Activated CD4-positive, alpha-beta memory T cell treated with anti-CD3 and anti-CD28 coated beads, Interleukin-2, amount 10 ng/mL, durations not matched to agents 7 days and 5 days (primary cell): ENCODE data around the gene LILRB5. TPM values are rescaled to one million over a fixed set of nuclear protein-coding genes. Genes with fewer than 3 reads are reported as not detected.
"Not testable (repeated sequence)": the region's sequence is repeated elsewhere in the genome, so short reads cannot be mapped to it uniquely, and the experiment has no call there.

Experiments used
- CTCF ChIA-PET: fragments of 350-600 bp; sonication (Branson Sonifier 250); formaldehyde crosslinking; loops from one replicate; lab custom pipeline; 2021; ENCODE audit warnings: antibody characterized with exemption, inconsistent platforms; lab: Charles Lee
- POLR2A ChIA-PET: fragments of 350-600 bp; sonication (Branson Sonifier 250); formaldehyde crosslinking; loops from one replicate; lab custom pipeline; 2021; ENCODE audit warnings: antibody characterized with exemption; lab: Charles Lee
- DNase-seq: peaks from one replicate; pipeline ENCODE4 v3.0.0-alpha.2; 2020
- H3K27ac Mint-ChIP-seq: one replicate; pipeline ENCODE4 v1.8.0; 2021; ENCODE audit warnings: mild to moderate bottlenecking, mixed read lengths
- H3K27me3 Mint-ChIP-seq: one replicate; pipeline ENCODE4 v1.8.0; 2021; ENCODE audit warnings: mixed read lengths
- H3K36me3 Mint-ChIP-seq: one replicate; pipeline ENCODE4 v1.8.0; 2021; ENCODE audit warnings: low read depth, mixed read lengths
- H3K4me1 Mint-ChIP-seq: one replicate; pipeline ENCODE4 v1.8.0; 2021; ENCODE audit warnings: mixed read lengths
- H3K4me3 Mint-ChIP-seq: one replicate; pipeline ENCODE4 v1.8.0; 2021; ENCODE audit warnings: mild to moderate bottlenecking, mixed read lengths
- H3K9me3 Mint-ChIP-seq: one replicate; pipeline ENCODE4 v1.8.0; 2021; ENCODE audit warnings: mixed read lengths
- total RNA-seq, 2 experiments: library from RNA; stranded (reverse); gene quantifications; one replicate each; pipeline ENCODE4 v1.2.3, GENCODE V29; 2021

LILRB5 gene
- total RNA-seq, 2 experiments from 2014 or later: not detected

- H3K9me3 Mint-ChIP-seq: no peaks in the 10 kb centered on the region
- peaks cover 18% of the 10 kb centered on the region for H3K4me1 Mint-ChIP-seq
- CTCF ChIA-PET: interaction anchor here (1.0 kb wide), 1 partner anchor 19 kb away, joined by 3 read pairs; no protein-coding TSS in a partner anchor
- H3K27ac Mint-ChIP-seq: no peak overlapping the region
- no peak overlapping the region for H3K4me3 Mint-ChIP-seq
- H3K27me3 Mint-ChIP-seq: peaks cover 14% of the 10 kb centered on the region
- POLR2A ChIA-PET: interaction anchor here (1.5 to 1.6 kb wide), 2 partner anchors 46 to 88 kb away, joined by 3 to 5 read pairs; partner anchors contain the start of genes LENG1 and RPS9
- no peaks in the 10 kb centered on the region for H3K36me3 Mint-ChIP-seq
- no peak for DNase-seq
Observed at GRCh38 chr19:54247106-54247930, 9.8 kb downstream of the LILRB5 start.

GRCh38 chr19:54245936-54246335, 11.1 kb downstream of the LILRB5 start:
- DNase-seq: no peak
- Mint-ChIP-seq H3K9me3 (no peaks in the 10 kb centered on the region), H3K4me1 (peaks cover 18% of the 10 kb centered on the region), H3K27me3 (peaks cover 14% of the 10 kb centered on the region), H3K27ac (no peak overlapping the region), H3K36me3 (no peaks in the 10 kb centered on the region), H3K4me3 (no peak overlapping the region)
- CTCF ChIA-PET: no interaction called here
- POLR2A ChIA-PET: interaction anchor here (1.5 to 1.6 kb wide), 2 partner anchors 45 to 87 kb away, joined by 3 to 5 read pairs; partner anchors contain the start of genes LENG1 and RPS9

GRCh38 chr19:54243809-54244208, 13.3 kb downstream of the LILRB5 start:
- H3K36me3 Mint-ChIP-seq, DNase-seq, CTCF ChIA-PET, H3K4me3 Mint-ChIP-seq, H3K27ac Mint-ChIP-seq, H3K27me3 Mint-ChIP-seq, H3K9me3 Mint-ChIP-seq, POLR2A ChIA-PET: not testable (repeated sequence)
- H3K4me1 Mint-ChIP-seq: peaks cover 18% of the 10 kb centered on the region

GRCh38 chr19:54242646-54243045, 14.4 kb downstream of the LILRB5 start, which contains the start of gene LILRA6:
Gene LILRA6 (minus strand): TSS chr19:54242790.
- H3K4me1 Mint-ChIP-seq, H3K36me3 Mint-ChIP-seq, POLR2A ChIA-PET, H3K27ac Mint-ChIP-seq, CTCF ChIA-PET, H3K9me3 Mint-ChIP-seq, H3K27me3 Mint-ChIP-seq, H3K4me3 Mint-ChIP-seq, DNase-seq: not testable (repeated sequence)

GRCh38 chr19:54242234-54242633, 14.8 kb downstream of the LILRB5 start:
- CTCF ChIA-PET: not testable (repeated sequence)

GRCh38 chr19:54240372-54241336, 16.4 kb downstream of the LILRB5 start:
- H3K27me3 Mint-ChIP-seq: peaks cover 14% of the 10 kb centered on the region
- POLR2A ChIA-PET, DNase-seq, H3K4me3 Mint-ChIP-seq, H3K9me3 Mint-ChIP-seq, CTCF ChIA-PET, H3K36me3 Mint-ChIP-seq, H3K4me1 Mint-ChIP-seq, H3K27ac Mint-ChIP-seq: not testable (repeated sequence)

More at GRCh38 chr19:54242234-54242633, 14.8 kb downstream of the LILRB5 start:
- POLR2A ChIA-PET, H3K4me3 Mint-ChIP-seq, H3K36me3 Mint-ChIP-seq, H3K4me1 Mint-ChIP-seq, H3K27me3 Mint-ChIP-seq, H3K27ac Mint-ChIP-seq, DNase-seq, H3K9me3 Mint-ChIP-seq: not testable (repeated sequence)

GRCh38 chr19:54239491-54240371, 17.3 kb downstream of the LILRB5 start:
- DNase-seq, H3K36me3 Mint-ChIP-seq, H3K4me3 Mint-ChIP-seq, H3K4me1 Mint-ChIP-seq, POLR2A ChIA-PET, CTCF ChIA-PET, H3K27ac Mint-ChIP-seq, H3K9me3 Mint-ChIP-seq: not testable (repeated sequence)
- H3K27me3 Mint-ChIP-seq: peaks cover 18% of the 10 kb centered on the region

- ChIA-PET POLR2A (no interaction called here), CTCF (no interaction called here)
- Mint-ChIP-seq H3K36me3 (no peaks in the 10 kb centered on the region), H3K9me3 (no peaks in the 10 kb centered on the region), H3K27ac (no peak overlapping the region), H3K4me3 (no peak overlapping the region), H3K4me1 (peaks cover 5% of the 10 kb centered on the region), H3K27me3 (peaks cover 52% of the 10 kb centered on the region)
- DNase-seq: no peak
Observed at GRCh38 chr19:54233941-54234340, 23.1 kb downstream of the LILRB5 start.

- H3K9me3 Mint-ChIP-seq: no peaks in the 10 kb centered on the region
- peaks cover 53% of the 10 kb centered on the region for H3K27me3 Mint-ChIP-seq
- H3K4me1 Mint-ChIP-seq: peaks cover 5% of the 10 kb centered on the region
- peak; percentile 86 for DNase-seq
- H3K36me3 Mint-ChIP-seq: no peaks in the 10 kb centered on the region
- POLR2A ChIA-PET: interaction anchor here (1.0 kb wide), 2 partner anchors 20 to 31 kb away, joined by 3 to 4 read pairs; no protein-coding TSS in a partner anchor
- CTCF ChIA-PET: interaction anchor here (0.6 kb wide), 1 partner anchor 42 kb away, joined by 5 read pairs; the partner anchor contains the start of gene MBOAT7
- H3K4me3 Mint-ChIP-seq: no peak overlapping the region
- no peak overlapping the region for H3K27ac Mint-ChIP-seq
Observed at GRCh38 chr19:54231077-54231931, 25.8 kb downstream of the LILRB5 start.

GRCh38 chr19:54230031-54230430, 27.0 kb downstream of the LILRB5 start:
- no peaks in the 10 kb centered on the region for H3K9me3 Mint-ChIP-seq
- peaks cover 5% of the 10 kb centered on the region for H3K4me1 Mint-ChIP-seq
- CTCF ChIA-PET: interaction anchor here (0.7 kb wide), 1 partner anchor 93 kb away, joined by 4 read pairs; no protein-coding TSS in a partner anchor
- H3K27me3 Mint-ChIP-seq: peaks cover 52% of the 10 kb centered on the region
- H3K4me3 Mint-ChIP-seq: no peak overlapping the region
- no peak for DNase-seq
- H3K36me3 Mint-ChIP-seq: no peaks in the 10 kb centered on the region
- POLR2A ChIA-PET: no interaction called here
- H3K27ac Mint-ChIP-seq: no peak overlapping the region

- Mint-ChIP-seq H3K27me3 (peaks cover 43% of the 10 kb centered on the region), H3K36me3 (no peaks in the 10 kb centered on the region), H3K4me1 (peaks cover 5% of the 10 kb centered on the region), H3K4me3 (no peak overlapping the region), H3K9me3 (no peaks in the 10 kb centered on the region), H3K27ac (no peak overlapping the region)
- ChIA-PET POLR2A (interaction anchor here (1.0 kb wide), 1 partner anchor 18 kb away, joined by 3 read pairs; no protein-coding TSS in a partner anchor), CTCF (interaction anchor here (1.4 kb wide), 1 partner anchor 37 kb away, joined by 3 read pairs; no protein-coding TSS in a partner anchor)
- no peak for DNase-seq
Observed at GRCh38 chr19:54229146-54229545, 27.9 kb downstream of the LILRB5 start.
